GDM1 (cell line): ENCODE data around the gene NUDT19.
A peak's percentile ranks its signal among the peaks of the same experiment; 100 is the strongest.
"Not testable (repeated sequence)": the region's sequence is repeated elsewhere in the genome, so short reads cannot be mapped to it uniquely, and the experiment has no call there.

Experiments
- DNase-seq: peaks from one replicate; lab custom pipeline; 2025; lab: John Stamatoyannopoulos, UW

NUDT19 gene

DNA sequence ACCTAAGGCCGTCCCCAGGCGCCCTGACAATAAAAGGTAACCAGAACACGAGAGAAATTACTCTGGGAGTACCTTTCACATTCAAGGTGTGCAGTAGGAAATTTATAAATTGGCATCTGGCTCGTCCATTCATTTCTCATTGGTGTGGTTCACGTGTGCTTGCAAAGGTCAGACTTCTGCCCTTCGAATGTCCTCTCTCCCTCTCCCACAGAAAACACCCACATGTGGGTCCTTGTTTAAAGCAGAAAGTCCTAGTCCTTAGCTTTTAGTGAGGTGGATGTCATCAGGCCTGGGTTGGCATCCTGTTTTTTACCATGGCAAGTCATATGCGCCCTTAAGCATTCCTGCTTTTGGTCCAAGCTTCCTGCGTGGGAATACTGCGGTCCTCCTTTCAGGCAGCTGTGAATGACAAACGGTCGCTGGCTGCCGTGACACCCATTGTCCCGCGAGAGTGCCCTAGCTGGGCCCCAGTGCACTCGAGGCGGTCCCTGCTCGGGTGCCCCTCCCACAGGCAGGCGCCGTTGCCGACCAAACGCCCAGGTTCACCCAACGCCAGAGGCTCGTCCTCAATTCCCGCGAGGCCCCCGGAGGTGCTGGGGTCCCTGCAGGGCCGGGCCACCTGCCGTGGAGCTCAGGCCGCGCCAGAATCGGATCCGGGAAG is at the start of gene NUDT19:
Gene NUDT19 (plus strand): TSS at position 531 of the 661 bp plus-strand sequence. CDS start 140 bp downstream, outside the sequence.
- peak; percentile 73 for DNase-seq

- no peak for DNase-seq
Measured at GRCh38 chr19:32642771-32643170, 48.9 kb upstream of the NUDT19 start.

DNA sequence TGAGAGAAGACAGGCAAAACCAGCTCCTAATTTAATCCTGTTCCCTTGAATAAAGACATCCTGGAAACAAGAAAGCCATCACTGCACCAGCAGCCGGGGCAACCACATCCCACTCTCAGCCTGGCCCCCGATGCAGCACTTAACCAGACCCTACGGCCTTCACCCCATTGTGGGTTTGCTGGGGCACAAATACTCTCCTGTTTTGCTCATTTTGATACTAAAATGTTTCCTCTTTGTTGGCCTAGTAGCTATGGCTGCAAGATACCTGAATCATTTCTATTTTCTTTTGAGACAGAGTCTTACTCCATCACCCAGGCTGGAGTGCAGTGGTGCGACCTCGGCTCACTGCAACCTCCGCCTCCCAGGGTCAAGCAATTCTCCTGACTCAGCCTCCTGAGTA is 45.1 kb upstream of the NUDT19 start:
- no peak for DNase-seq

GRCh38 chr19:32647361-32647760 is 44.3 kb upstream of the NUDT19 start:
- DNase-seq = no peak

DNA sequence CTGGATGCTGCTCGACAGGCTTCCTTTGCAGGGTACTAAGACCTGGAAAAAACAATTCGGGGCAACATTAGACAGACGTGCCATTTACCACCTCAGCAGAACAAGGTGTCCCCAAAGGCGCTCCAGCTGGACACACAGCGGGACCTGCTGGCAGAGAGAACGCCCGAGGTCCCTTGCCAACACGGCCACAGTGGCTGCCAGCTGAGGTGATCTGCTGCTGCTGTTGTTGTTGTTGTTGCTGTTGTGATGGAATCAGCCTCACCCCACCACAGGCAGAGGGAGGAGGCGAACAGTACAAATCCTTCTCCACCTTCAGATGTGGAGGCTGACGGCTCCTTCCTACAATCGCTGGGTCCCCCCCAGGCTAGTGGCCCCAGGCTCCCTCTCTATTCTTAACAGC is 41.9 kb upstream of the NUDT19 start:
- DNase-seq = no peak

- DNase-seq = no peak
Measured at GRCh38 chr19:32650671-32651070, 41.0 kb upstream of the NUDT19 start.

GRCh38 chr19:32651729-32652140 is 39.9 kb upstream of the NUDT19 start:
- no peak for DNase-seq

DNA sequence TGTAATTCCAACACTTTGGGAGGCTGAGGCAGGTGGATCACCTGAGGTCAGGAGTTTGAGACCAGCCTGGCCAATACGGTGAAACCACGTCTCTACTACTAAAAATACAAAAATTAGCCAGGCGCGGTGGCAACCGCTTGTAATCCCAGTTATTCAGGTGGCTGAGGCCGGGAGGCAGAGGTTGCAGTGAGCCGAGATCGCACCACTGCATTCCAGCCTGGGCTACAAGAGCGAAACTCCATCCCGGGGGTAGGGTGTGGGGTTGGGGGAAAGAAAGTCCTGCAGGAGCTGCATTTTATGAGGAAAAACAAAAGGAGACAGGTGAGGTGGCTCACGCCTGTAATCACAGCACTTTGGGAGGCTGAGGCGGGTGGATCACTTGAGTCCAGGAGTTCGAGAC is 39.3 kb upstream of the NUDT19 start:
- not testable (repeated sequence) for DNase-seq

DNA sequence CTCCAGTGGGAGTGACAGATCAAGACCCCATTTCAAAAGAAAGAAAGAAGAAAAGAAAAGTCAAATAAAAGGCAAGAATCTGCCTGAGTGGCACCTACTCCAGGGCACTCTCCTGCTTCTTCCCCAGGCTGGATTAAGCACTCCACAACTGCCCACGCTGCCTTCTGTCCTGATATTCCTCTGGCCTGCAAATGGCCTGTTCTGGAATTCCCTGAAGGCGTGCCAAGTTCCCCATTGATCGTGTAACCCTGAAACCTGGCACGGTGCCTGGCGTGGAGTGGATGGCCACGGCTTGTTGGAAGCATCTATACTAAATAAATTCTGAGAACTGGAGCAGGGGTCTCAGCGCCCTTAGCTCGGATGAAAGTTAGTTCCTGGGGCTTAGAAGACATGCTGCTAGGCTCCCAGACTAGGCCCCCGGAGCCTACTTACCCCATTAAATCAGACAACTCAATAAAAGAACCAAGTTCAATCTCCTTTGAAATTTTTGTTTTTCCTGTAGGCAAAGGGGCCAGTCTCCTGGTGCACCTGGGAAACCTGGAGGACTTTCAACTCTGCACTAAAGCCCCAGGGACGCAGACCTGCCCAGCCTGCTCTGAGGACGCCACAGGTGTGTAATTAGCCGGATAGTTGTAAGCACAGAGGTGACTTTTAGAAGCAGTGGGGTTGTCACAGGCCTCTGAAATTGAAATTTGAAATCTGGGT is 38.6 kb upstream of the NUDT19 start:
- DNase-seq = no peak

- DNase-seq = no peak
Measured at GRCh38 chr19:32653599-32653915, 38.1 kb upstream of the NUDT19 start.

DNA sequence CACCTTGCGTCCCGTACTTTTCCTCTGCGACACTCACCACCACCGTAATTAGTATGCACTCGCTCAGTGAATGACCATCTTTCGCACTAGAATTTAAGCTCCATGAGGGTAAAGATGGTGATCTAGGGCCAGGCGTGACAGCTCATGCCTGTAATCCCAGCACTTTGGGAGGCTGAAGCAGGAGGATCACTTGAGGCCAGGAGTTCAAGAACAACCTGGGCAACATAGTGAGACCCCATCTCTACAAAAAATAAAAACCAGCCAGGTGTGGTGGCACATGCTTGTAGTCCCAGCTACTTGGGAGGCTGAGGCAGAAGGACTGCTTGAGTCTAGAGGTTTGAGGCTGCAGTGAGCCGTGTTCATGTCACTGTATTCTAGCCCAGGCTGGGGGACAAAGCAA is 35.2 kb upstream of the NUDT19 start:
- DNase-seq = not testable (repeated sequence)

GRCh38 chr19:32658075-32658474 is 33.5 kb upstream of the NUDT19 start:
- DNase-seq = no peak

GRCh38 chr19:32658527-32658926 is 33.1 kb upstream of the NUDT19 start:
- DNase-seq = no peak

- DNase-seq = no peak
Measured at GRCh38 chr19:32661318-32661717, 30.3 kb upstream of the NUDT19 start.

- DNase-seq = no peak
Measured at GRCh38 chr19:32662186-32662585, 29.4 kb upstream of the NUDT19 start.

DNA sequence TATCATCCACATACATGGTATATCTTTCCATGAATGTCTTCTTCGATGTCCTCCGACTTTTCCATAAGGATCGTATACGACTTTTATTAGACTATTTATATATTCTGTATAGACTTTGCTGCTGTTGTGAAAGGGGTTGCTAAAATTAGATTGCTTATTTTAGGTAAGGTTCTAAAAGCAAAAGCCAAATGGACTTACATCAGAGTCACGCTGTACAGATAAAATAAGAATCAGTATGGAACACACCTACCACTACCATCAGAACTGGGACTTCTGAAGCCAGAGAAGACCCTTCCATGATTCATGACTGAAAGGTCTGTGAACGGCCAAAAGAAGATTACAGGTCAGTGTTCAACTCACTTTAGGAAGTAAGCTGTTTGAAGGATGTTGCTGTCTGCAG is 25.5 kb upstream of the NUDT19 start:
- DNase-seq = no peak

DNA sequence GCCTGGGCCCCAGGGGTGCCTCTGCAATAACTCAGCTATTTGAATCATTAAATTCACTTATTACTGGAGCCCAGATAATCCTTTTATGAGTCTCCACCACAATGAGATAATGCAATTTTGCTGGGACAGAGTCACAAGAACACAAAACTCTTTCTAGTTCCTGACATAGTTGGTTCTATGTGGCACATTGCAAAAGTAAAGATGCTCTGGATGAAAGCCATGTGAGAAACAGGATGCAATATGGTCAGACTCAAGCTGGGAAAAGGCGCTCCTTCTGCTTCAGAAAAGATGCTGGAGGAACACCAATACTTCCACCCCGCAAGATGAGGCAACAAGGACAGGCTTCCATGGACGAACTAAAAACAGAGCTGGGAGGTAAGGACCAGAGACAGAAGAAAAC is 22.3 kb upstream of the NUDT19 start:
- DNase-seq = no peak

DNA sequence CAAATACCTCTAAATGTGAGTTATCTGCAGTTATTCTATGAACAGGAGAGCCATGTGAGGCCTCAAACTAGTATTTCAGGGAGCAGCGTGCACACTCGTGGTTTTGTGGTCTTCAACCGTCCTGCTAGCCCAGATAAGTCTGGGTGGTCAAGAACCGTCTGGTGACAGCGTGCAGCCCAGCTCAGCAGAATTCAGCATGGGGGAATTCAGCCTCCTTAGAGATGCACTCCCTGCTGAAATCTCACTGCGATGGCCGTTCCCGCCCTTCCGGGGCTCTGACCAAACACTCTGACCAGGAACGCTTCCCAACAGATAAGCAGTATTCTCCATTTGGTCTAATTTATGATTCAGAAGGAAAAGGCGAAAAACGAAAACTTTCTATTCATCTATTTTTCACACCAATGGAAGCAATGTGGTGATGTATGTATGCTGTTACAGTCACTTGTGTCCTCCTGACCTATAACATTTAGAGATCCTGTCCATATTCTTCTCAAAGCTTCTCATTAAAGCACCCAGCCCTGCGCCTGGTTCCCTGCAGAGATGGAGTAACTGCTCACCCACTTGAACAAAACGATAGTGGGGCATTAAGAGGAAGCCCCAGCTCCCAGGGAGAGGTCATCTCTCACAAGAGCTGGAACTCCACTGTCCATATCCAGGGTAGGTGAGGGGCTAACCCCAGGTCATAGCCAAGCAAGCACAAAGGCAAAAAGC is 19.6 kb upstream of the NUDT19 start:
- DNase-seq = peak; percentile 16

DNA sequence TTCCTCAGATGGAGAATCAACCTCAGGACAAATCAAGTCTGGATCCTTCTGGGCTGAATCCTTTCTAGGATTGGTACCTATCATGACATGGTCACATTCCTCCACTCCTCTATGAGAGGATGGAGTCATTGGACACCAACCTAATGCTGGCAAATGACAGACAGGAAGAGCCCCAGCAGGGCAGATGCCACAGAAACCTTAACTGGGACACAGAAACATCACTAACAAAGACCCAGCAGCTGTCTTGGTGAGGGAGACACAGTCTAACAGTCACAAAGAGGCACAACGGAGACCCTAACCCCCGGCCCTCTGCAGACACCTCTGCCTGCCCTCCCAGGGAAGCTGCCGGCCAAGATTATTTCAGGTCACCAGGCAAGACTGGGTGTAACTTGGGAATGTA is 18.8 kb upstream of the NUDT19 start:
- no peak for DNase-seq

- DNase-seq = no peak
Measured at GRCh38 chr19:32673573-32673972, 18.0 kb upstream of the NUDT19 start.

DNA sequence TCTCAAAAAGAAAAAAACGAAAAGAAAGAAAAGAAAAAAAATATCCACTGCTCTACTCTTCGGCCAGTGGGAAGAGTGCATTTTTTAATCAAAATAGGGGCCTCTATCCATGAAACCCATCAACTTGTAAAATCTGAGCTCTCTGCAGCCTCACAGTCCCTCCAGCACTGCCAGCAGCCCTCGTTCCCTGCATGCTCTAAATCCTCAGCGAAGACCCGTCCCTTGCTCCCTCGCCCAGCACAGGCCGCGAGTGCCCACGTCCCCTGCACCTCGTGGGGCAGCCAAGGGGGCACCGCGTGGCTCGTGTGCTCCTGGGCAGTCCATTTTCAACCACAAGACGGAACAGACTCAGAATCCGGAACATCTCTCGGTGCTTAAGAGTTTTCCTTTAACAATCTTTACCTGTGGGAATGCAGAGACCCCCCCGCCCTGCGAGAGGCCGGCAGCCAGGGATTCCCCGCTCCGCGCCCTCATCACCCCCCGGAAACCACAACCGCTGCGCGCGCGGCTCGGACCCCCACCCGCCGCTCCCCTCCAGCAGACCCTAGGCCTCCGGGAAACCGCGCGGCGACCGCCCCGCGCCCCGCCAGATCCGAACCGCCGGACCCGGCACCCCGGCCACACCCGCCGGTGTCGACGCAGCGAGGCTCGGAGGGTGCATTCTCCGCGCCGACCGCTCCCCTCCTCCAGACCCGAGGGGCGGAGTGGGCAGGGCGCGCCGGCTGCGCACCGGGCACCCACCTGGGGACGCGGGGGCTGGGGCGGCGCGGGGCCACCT is 17.3 kb upstream of the NUDT19 start:
- no peak for DNase-seq

- peak; percentile 97 for DNase-seq
Measured at GRCh38 chr19:32674931-32675719, 16.5 kb upstream of the NUDT19 start, which contains the start of gene ANKRD27. ANKRD27 (minus strand) TSS chr19:32675180; CDS start chr19:32659015, 16,165 bp downstream.
